ENCODE results near the gene BTAF1.

DNA sequence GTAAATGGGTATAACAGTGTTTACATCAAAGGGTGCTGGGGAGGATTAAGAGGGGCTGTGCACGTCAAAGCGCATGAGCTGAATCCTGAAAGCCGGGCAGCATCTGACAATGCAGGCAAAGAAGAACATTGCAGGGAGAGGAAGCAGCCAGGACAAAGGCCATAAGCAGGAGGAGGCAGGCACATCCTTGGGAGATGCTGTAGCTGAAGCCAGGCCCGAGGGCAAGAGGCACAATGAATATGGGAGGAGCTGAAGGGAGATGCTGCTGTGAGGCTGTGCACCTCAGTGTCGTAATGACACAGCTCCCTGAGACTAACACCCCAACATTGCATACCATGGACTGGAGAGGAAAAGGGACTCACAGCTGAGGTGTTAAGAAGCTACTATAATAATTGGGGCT lies 129.2 kb downstream of the BTAF1 start:
- TF ChIP-seq, protein P1, sequence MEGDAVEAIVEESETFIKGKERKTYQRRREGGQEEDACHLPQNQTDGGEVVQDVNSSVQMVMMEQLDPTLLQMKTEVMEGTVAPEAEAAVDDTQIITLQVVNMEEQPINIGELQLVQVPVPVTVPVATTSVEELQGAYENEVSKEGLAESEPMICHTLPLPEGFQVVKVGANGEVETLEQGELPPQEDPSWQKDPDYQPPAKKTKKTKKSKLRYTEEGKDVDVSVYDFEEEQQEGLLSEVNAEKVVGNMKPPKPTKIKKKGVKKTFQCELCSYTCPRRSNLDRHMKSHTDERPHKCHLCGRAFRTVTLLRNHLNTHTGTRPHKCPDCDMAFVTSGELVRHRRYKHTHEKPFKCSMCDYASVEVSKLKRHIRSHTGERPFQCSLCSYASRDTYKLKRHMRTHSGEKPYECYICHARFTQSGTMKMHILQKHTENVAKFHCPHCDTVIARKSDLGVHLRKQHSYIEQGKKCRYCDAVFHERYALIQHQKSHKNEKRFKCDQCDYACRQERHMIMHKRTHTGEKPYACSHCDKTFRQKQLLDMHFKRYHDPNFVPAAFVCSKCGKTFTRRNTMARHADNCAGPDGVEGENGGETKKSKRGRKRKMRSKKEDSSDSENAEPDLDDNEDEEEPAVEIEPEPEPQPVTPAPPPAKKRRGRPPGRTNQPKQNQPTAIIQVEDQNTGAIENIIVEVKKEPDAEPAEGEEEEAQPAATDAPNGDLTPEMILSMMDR (optimal IDR thresholded peaks at IDR 0.05 in 1 of 3, IDR thresholded peaks at IDR 0.05 in 1 of 3, conservative IDR thresholded peaks at IDR 0.05 in 1 of 3; ENCODE audit: extremely low read depth in 1 of 3, insufficient read depth in 2 of 3, low read length in 3 of 3), result no peak
- TF ChIP-seq EZH2 (IDR thresholded peaks at IDR 0.05; ENCODE audit: low read length), result no peak

Data from keratinocyte (primary cell).